Stomach (tissue), 4 donors: ENCODE results near the gene PDE4D.

Source experiments
- POLR2A ChIP-seq, 4 donors: fragments of 450-650 bp; IDR thresholded peaks; one replicate each; pipeline ENCODE4 v1.6.1; 2016; ENCODE audit warnings: antibody characterized with exemption in 4 of 4, control low read depth in 2 of 4, mild to moderate bottlenecking in 1 of 4, moderate library complexity in 1 of 4
- TF ChIP-seq, protein P1 (sequence below), 7 experiments: fragments of 450-650 bp in 4 of 7; fragments of 200-600 bp in 3 of 7; sonication (generic) in 3 of 7; IDR thresholded peaks; one replicate each; pipeline ENCODE4 v1.5.1; 2016 to 2019; ENCODE audit warnings: antibody characterized with exemption in 7 of 7, control low read depth in 2 of 7, mild to moderate bottlenecking in 1 of 7

GRCh38 chr5:59042201-59043055 lies 851.1 kb downstream of the PDE4D start:
- TF ChIP-seq, protein P1, sequence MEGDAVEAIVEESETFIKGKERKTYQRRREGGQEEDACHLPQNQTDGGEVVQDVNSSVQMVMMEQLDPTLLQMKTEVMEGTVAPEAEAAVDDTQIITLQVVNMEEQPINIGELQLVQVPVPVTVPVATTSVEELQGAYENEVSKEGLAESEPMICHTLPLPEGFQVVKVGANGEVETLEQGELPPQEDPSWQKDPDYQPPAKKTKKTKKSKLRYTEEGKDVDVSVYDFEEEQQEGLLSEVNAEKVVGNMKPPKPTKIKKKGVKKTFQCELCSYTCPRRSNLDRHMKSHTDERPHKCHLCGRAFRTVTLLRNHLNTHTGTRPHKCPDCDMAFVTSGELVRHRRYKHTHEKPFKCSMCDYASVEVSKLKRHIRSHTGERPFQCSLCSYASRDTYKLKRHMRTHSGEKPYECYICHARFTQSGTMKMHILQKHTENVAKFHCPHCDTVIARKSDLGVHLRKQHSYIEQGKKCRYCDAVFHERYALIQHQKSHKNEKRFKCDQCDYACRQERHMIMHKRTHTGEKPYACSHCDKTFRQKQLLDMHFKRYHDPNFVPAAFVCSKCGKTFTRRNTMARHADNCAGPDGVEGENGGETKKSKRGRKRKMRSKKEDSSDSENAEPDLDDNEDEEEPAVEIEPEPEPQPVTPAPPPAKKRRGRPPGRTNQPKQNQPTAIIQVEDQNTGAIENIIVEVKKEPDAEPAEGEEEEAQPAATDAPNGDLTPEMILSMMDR (IDR thresholded peaks at IDR 0.05): no peak
- TF ChIP-seq POLR2A (IDR thresholded peaks at IDR 0.05): no peak
